Loucy (cell line): Measurements from ENCODE around the gene KCNJ6.

Experiments
- H2AFZ ChIP-seq: fragments of 200-600 bp; sonication (generic); 2 replicates; pipeline ENCODE4 v1.6.0; 2016; ENCODE audit warnings: antibody characterized with exemption, mild to moderate bottlenecking, low read length, moderate library complexity
- H3F3A ChIP-seq: fragments of 200-600 bp; 2 replicates; pipeline ENCODE4 v1.6.0; 2016; ENCODE audit warnings: antibody characterized with exemption, low read depth, mild to moderate bottlenecking
- H3K27me3 ChIP-seq: fragments of 200-600 bp; sonication (generic); 2 replicates; pipeline ENCODE4 v1.6.1; 2014; ENCODE audit warnings: low read length, mild to moderate bottlenecking; ENCODE audit not compliant: insufficient read depth, poor library complexity, severe bottlenecking
- H3K36me3 ChIP-seq: fragments of 200-600 bp; sonication (generic); 2 replicates; pipeline ENCODE4 v1.6.1; 2016; ENCODE audit warnings: low read length; ENCODE audit not compliant: insufficient read depth
- H3K4me1 ChIP-seq: fragments of 200-600 bp; sonication (generic); 2 replicates; pipeline ENCODE4 v1.5.1; 2014; ENCODE audit warnings: low read length, mild to moderate bottlenecking; ENCODE audit not compliant: insufficient read depth, poor library complexity, severe bottlenecking
- H3K4me2 ChIP-seq: fragments of 200-600 bp; sonication (generic); 2 replicates; pipeline ENCODE4 v1.6.0; 2014; ENCODE audit warnings: antibody characterized with exemption, low read length, low read depth, mild to moderate bottlenecking; ENCODE audit not compliant: poor library complexity, severe bottlenecking
- H3K4me3 ChIP-seq: fragments of 200-600 bp; sonication (generic); 2 replicates; pipeline ENCODE4 v1.5.1; 2014; ENCODE audit warnings: low read length, mild to moderate bottlenecking, mixed read lengths; ENCODE audit not compliant: poor library complexity, severe bottlenecking
- H3K79me2 ChIP-seq: fragments of 200-600 bp; sonication (generic); 2 replicates; pipeline ENCODE4 v1.6.1; 2014; ENCODE audit warnings: low read length; ENCODE audit not compliant: insufficient read depth
- H3K9ac ChIP-seq: fragments of 200-600 bp; sonication (generic); 2 replicates; pipeline ENCODE4 v1.6.0; 2014; ENCODE audit warnings: mild to moderate bottlenecking, low read depth, low read length, moderate library complexity; ENCODE audit not compliant: poor library complexity, severe bottlenecking
- H3K9me2 ChIP-seq: fragments of 200-600 bp; sonication (generic); replicated peaks from 2 replicates; pipeline ENCODE4 v1.6.1; 2016; ENCODE audit warnings: low read depth, low read length, mixed read lengths
- H3K9me3 ChIP-seq: fragments of 200-600 bp; sonication (generic); 2 replicates; pipeline ENCODE4 v1.6.1; 2014; ENCODE audit warnings: mild to moderate bottlenecking, antibody characterized with exemption, low read length, low read depth; ENCODE audit not compliant: insufficient read depth
- H4K20me1 ChIP-seq: fragments of 200-600 bp; sonication (generic); 2 replicates; pipeline ENCODE4 v1.6.0; 2014; ENCODE audit warnings: antibody characterized with exemption, low read length, mild to moderate bottlenecking; ENCODE audit not compliant: insufficient read depth, poor library complexity, severe bottlenecking
- EZH2phosphoT487 ChIP-seq: fragments of 200-600 bp; IDR thresholded peaks from 2 replicates; pipeline ENCODE4 v1.6.1; 2018; ENCODE audit warnings: antibody characterized with exemption, mild to moderate bottlenecking, moderate library complexity, borderline replicate concordance
- TF ChIP-seq, protein P1 (sequence below): fragments of 200-600 bp; sonication (generic); conservative IDR thresholded peaks from 2 replicates; pipeline ENCODE4 v1.5.1; 2014; ENCODE audit warnings: mild to moderate bottlenecking, antibody characterized with exemption, low read length

KCNJ6 gene

GRCh38 chr21:37683396-37684114, 232.7 kb downstream of the KCNJ6 start:
- Histone ChIP-seq H3K27me3 (no peaks in the 10 kb centered on the region), H3K9me2 (no peaks in the 10 kb centered on the region), H3K4me1 (peaks cover 3% of the 10 kb centered on the region), H3F3A (no peaks in the 10 kb centered on the region), H4K20me1 (no peaks in the 10 kb centered on the region), H3K36me3 (no peaks in the 10 kb centered on the region), H3K4me2 (no peak overlapping the region), H3K79me2 (no peaks in the 10 kb centered on the region), H3K9me3 (no peaks in the 10 kb centered on the region), H3K4me3 (no peak overlapping the region), H2AFZ (no peak overlapping the region), H3K9ac (no peak overlapping the region)
- no peak for TF ChIP-seq EZH2phosphoT487
- TF ChIP-seq, protein P1, sequence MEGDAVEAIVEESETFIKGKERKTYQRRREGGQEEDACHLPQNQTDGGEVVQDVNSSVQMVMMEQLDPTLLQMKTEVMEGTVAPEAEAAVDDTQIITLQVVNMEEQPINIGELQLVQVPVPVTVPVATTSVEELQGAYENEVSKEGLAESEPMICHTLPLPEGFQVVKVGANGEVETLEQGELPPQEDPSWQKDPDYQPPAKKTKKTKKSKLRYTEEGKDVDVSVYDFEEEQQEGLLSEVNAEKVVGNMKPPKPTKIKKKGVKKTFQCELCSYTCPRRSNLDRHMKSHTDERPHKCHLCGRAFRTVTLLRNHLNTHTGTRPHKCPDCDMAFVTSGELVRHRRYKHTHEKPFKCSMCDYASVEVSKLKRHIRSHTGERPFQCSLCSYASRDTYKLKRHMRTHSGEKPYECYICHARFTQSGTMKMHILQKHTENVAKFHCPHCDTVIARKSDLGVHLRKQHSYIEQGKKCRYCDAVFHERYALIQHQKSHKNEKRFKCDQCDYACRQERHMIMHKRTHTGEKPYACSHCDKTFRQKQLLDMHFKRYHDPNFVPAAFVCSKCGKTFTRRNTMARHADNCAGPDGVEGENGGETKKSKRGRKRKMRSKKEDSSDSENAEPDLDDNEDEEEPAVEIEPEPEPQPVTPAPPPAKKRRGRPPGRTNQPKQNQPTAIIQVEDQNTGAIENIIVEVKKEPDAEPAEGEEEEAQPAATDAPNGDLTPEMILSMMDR = no peak

GRCh38 chr21:37682966-37683365, 233.3 kb downstream of the KCNJ6 start:
- H3K79me2 ChIP-seq = no peaks in the 10 kb centered on the region
- H3K9me3 ChIP-seq = no peaks in the 10 kb centered on the region
- no peaks in the 10 kb centered on the region for H3K36me3 ChIP-seq
- no peak overlapping the region for H2AFZ ChIP-seq
- H3K4me2 ChIP-seq = no peak overlapping the region
- no peaks in the 10 kb centered on the region for H3K9me2 ChIP-seq
- H3K9ac ChIP-seq = no peak overlapping the region
- H3K4me1 ChIP-seq = peaks cover 3% of the 10 kb centered on the region
- H3K27me3 ChIP-seq = no peaks in the 10 kb centered on the region
- no peaks in the 10 kb centered on the region for H4K20me1 ChIP-seq
- no peak for TF ChIP-seq EZH2phosphoT487
- TF ChIP-seq, protein P1 = no peak
- no peaks in the 10 kb centered on the region for H3F3A ChIP-seq
- no peak overlapping the region for H3K4me3 ChIP-seq

GRCh38 chr21:37677006-37677405, 239.3 kb downstream of the KCNJ6 start:
- H3K9ac ChIP-seq = no peak overlapping the region
- H3K9me3 ChIP-seq = no peaks in the 10 kb centered on the region
- H3K27me3 ChIP-seq = no peaks in the 10 kb centered on the region
- H3K4me1 ChIP-seq = no peaks in the 10 kb centered on the region
- no peak overlapping the region for H2AFZ ChIP-seq
- H4K20me1 ChIP-seq = no peaks in the 10 kb centered on the region
- no peak overlapping the region for H3K4me2 ChIP-seq
- no peaks in the 10 kb centered on the region for H3K9me2 ChIP-seq
- H3F3A ChIP-seq = no peaks in the 10 kb centered on the region
- H3K36me3 ChIP-seq = no peaks in the 10 kb centered on the region
- H3K79me2 ChIP-seq = no peaks in the 10 kb centered on the region
- TF ChIP-seq EZH2phosphoT487 = no peak
- TF ChIP-seq, protein P1 = no peak
- H3K4me3 ChIP-seq = no peak overlapping the region
